Stimulated activated CD4-positive, alpha-beta T cell treated with anti-CD3 and anti-CD28 coated beads, Interleukin-12 subunit alpha, Interleukin-12 subunit beta, amount 100 ng/mL, for 48 hours (primary cell): ENCODE results near the gene HS3ST6.
"Not testable (repeated sequence)": the region's sequence is repeated elsewhere in the genome, so short reads cannot be mapped to it uniquely, and the experiment has no call there.

ENCODE experiments used
- DNase-seq, 3 donors: peaks; one replicate each; pipeline ENCODE4 v3.0.0-alpha.2; 2020; ENCODE audit warnings: low read depth in 2 of 3, low spot score in 1 of 3

Gene HS3ST6

DNA sequence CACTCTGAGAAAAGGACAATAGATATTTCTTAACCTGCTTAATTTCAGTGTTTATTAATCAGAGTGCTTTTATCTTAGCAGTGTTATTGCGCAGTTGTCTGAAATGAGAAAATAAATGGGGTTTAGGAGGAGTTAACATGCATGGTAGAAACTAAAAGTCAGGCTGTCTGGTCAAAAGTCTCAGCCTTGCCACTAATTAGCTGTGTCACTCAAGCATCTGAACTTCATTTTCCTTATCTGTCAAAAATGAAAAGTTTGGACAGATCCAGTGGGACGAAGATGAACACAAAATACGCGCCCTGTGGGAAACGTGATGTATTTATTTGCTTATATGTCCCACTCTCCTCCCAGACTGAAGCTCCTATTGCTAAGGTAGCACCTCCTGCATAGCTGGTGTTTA lies 40.0 kb downstream of the HS3ST6 start:
- no peak for DNase-seq

- DNase-seq = no peak
Observed at GRCh38 chr16:1877804-1878203, 40.4 kb downstream of the HS3ST6 start.

- DNase-seq = no peak
Observed at GRCh38 chr16:1877089-1877488, 41.1 kb downstream of the HS3ST6 start.

DNA sequence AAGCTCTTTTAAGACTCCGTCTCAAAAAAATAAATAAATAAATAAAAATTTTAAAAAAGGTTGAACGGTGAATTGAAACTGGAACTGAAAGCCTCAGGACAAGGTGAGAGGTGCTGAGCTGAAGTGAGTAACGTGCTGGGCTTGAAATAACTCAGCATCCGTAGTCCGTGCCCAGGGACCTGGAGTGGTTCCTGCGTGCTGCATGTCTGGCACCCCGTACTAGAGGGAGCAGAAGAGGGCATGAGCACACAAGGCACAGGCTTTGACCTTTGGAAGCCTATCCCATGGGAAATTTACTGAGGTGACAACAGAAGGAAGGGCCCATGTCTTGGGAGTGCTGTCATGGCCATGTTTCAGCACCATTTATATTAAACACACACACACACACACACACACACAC lies 41.7 kb downstream of the HS3ST6 start:
- DNase-seq = no peak

- DNase-seq = not testable (repeated sequence)
Observed at GRCh38 chr16:1876066-1876465, 42.1 kb downstream of the HS3ST6 start.

DNA sequence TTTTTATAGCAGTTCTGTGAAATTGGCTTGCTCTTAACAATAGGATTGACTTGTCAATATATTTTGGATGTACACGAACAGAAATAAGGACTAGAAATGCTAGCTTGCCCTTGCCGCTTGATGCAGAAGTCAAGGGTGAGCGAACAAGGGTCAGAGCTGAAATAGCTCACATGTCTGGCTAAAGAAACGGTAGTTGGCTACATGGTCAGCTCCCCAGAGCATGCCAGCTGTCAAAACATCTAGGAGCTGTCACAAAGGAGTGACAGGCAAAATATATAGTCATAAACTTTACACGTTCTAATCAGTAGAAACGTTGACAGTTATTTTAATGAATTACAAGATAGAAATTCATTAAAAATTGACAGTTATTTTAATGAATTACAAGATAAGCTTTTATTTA lies 43.4 kb downstream of the HS3ST6 start:
- no peak for DNase-seq

DNA sequence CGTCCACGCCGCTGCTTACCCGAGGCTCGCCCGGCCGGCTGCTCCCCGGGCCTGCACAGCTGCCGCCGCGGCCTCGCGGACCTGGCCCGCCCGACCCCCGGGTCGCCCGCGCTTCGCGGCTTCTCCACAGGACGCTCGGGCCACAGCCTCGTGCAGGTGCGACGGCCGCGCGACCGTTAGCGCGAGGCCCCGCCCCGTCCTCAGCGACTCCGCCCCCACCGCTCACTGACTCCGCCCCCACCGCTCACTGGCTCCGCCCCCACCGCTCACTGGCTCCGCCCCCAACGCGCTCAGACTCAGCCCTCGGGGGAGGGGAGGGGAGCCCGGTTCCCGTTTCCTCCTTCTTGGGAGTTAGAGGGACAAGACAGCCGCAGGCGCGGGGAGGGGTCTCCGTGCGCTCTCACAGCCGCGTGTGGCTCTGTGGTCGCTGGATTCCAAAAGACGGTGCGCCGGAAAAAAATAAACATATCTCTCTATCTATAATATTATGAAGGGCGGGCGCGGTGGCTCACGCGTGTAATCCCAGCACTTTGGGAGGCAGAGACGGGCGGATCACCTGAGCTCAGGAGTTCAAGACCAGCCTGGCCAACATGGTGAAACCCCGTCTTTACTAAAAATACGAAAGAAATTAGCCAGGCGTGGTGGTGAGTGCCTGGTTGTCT lies 46.1 kb downstream of the HS3ST6 start, which contains the start of gene MEIOB:
MEIOB (minus strand) TSS at position 191 of the 662 bp plus-strand sequence. CDS start 3,989 bp downstream, outside the sequence.
- peak in 2 of 3 donors; percentile 25 to 46 for DNase-seq

DNA sequence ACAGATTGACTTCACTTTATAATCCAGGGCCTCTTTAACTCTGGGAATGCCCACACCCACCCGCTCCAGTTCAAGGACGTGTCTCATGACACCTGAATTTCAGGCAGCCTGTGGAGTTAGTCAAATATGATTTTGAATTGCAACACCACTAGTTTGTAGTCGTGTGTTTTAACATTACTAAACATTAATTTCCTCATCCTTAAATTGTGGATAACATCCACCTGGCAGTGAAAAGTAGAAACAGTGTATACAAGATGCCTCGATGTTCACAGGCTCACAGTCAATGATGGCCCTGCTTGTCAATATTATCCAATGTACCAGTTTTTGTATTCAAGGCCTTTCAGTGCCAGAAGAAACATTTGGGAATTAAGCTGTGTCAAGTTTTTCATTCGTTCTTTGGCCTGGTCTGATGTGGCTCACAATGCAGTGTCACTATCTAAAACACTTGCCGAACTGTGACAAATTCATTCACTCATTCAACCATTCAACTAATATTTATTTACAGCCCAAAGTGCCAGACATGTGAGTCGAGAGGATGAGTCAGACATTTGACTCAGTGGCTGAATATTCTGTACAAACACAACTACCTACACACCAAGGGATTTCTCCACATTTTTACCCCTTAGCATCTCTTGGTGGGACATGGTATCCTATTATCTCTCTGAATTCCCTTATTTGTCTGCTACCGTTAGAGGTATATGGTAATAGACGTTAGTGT lies 47.7 kb downstream of the HS3ST6 start:
- no peak for DNase-seq

DNA sequence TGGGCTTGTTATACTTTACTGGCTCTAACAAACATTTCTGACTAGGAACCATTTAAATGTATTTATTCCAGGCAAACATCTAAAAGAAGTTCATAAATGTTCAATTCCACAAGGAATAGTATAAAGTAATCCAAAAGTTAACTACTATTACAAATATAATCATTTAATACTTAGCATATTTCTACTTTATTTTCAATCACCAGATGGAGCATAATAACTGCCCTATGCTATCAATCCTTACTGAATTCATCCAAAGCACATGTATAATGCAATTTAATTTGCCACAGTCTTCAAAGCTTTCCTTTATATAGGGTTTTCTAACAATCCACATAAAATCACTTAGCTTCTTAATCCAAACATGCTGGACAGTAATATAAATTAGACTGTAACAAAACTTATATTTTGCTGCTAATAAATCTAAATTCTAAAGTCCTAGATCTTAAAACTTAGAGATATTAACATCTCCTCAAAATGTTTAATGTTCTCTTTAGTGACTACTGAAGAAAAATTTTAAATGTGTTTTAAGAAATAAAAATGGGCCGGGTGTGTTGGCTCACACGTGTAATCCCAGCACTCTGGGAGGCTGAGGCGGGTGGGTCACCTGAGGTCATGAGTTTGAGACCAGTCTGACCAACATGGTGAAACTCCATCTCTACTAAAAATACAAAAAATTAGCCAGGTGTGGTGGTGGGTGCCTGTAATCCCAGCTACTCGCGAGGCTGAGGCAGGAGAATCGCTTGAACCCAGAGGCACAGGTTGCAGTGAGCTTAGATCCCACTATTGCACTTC lies 52.1 kb downstream of the HS3ST6 start:
- DNase-seq = no peak

DNA sequence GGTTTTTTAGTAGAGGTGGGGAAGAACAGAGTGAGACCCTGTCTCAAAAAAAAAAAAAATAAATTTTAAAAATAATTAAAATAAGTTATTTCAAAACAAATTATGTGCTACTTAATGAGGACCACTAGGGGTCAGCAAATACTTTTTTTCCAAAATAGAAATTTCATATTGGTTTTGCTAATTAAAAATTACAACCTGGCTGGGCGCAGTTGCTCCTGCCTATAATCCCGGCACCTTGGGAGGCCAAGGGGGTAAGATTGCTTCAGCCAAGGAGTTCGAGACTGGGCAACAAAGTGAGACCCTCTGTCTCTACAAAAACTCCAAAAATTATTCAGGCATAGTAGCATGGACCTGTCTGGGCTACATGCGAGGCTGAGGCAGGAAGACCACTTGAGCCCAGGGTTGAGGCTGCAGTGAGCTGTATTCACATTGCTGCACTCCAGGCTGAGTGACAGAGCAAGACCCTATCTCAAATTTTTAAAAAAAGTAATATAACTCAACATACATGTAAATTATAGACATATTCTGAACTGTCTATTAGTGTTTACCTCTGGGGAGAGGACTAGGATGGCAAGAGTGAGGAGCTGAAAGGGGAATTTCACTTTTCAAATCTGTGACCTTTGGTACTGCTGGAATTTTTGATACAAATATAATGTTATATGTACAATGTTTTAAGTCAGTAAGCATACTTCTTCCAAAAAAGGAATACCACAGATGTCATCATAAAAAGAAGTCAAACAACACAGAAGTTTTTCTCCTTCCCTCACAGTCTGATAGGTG lies 54.3 kb downstream of the HS3ST6 start:
- DNase-seq = no peak

DNA sequence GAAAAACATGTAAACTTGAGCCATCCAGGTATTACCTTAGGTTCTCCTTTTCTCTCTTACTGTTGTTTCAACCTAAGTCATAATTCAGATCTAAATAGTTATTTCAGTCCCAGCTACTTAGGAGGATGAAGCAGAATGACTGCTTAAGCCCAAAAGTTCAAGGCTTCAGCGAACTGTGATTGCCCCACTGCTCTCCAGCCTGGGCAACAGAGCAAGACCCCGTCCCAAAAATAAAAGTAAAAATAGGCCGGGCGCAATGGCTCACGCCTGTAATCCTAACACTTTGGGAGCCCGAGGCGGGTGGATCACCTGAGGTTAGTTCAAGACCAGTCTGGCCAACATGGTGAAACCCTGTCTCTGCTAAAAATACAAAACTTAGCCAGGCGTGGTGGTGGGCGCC lies 55.8 kb downstream of the HS3ST6 start:
- no peak for DNase-seq

DNA sequence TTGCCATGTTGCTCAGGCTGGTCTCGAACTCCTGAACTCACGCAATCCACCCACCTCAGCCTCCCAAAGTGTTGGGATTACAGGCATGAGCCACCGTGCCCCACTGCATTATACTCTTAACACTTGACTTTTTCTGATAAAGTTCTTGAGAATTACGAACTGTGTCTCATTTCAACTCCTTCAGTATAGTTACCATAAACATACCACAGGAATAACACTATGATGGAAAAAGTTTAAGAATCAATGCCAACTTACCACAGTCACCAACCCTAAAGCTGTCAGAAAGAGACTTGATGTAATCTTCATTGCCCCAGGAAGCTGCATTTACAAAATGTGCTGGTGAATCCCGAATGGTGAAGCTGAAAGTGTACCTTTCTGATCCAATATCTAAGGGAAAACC lies 56.5 kb downstream of the HS3ST6 start:
- DNase-seq = no peak
